Measurements from ENCODE around the gene MEF2A.

DNA sequence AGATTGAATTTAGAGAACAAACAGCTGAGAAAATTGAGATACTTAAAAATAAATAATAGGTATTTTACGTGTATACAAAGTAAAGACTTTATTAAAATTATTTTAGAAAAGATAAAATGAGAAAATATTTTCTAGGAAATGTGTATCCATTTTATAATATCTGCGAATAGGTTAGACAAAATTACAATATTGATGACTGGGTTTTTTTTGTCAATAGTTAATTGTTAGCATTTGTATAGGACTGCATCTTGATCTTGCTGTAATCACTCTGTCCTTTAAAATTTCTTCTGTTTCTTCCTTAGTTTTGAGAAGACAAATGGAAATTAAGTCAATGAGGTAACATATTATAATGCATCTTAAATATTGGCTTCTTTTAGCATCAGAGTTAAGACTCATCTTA lies 50.3 kb downstream of the MEF2A start:
- TF ChIP-seq CTCF (IDR thresholded peaks at IDR 0.05; ENCODE audit: borderline replicate concordance, extremely low read depth, low read length, poor library complexity, severe bottlenecking) (no peak), EZH2 (IDR thresholded peaks at IDR 0.05; ENCODE audit: borderline replicate concordance, low read depth, low read length, severe bottlenecking) (no peak)
